HFFc6 (cell line): ENCODE results near the gene DHX40. TPM values are rescaled to one million over a fixed set of nuclear protein-coding genes. Genes with fewer than 3 reads are reported as not detected.
"Not testable (repeated sequence)": the region's sequence is repeated elsewhere in the genome, so short reads cannot be mapped to it uniquely, and the experiment has no call there.

Experiments
- DNase-seq: peaks from one replicate; pipeline ENCODE4 v3.0.0-alpha.2; 2018
- H3K27ac Mint-ChIP-seq: 2 replicates; pipeline ENCODE4 v1.8.0; 2020; ENCODE audit warnings: mild to moderate bottlenecking, mixed read lengths
- H3K27me3 Mint-ChIP-seq: 2 replicates; pipeline ENCODE4 v1.8.0; 2021; ENCODE audit warnings: mild to moderate bottlenecking, moderate library complexity, mixed read lengths; ENCODE audit not compliant: insufficient read depth
- H3K36me3 Mint-ChIP-seq: 2 replicates; pipeline ENCODE4 v1.8.0; 2021; ENCODE audit warnings: low read depth, mixed read lengths
- H3K4me1 Mint-ChIP-seq: 2 replicates; pipeline ENCODE4 v1.8.0; 2020; ENCODE audit warnings: low read depth, mixed read lengths
- H3K4me3 Mint-ChIP-seq: 2 replicates; pipeline ENCODE4 v1.8.0; 2020; ENCODE audit warnings: mild to moderate bottlenecking, moderate library complexity, mixed read lengths
- H3K9me3 Mint-ChIP-seq: 2 replicates; pipeline ENCODE4 v1.8.0; 2020; ENCODE audit warnings: mild to moderate bottlenecking, mixed read lengths
- CTCF ChIP-seq: fragments of 200-600 bp; sonication (generic); IDR thresholded peaks from 2 replicates; pipeline ENCODE4 v1.5.0; 2021; ENCODE audit warnings: antibody characterized with exemption, mild to moderate bottlenecking
- total RNA-seq, 6 experiments: library from RNA; stranded (reverse); fragmentation: NEBNext Ultra II Directional; extraction: Animal tissue kit (Norgen Biotek cat#: 25700); gene quantifications; 2 replicates in 1 of 6; 3 replicates in 5 of 6; pipeline ENCODE4 v1.2.3, GENCODE V29; 2021

Gene DHX40
- total RNA-seq, 6 experiments from 2014 or later, result 24.8 to 31.4 (median 28.5) TPM

- Mint-ChIP-seq H3K4me3 (no peak overlapping the region), H3K9me3 (no peaks in the 10 kb centered on the region), H3K4me1 (0 out of 2 replicates have a peak, but pooled peaks cover 8% of the 10 kb centered on the region)
These were observed 7.0 kb downstream of the DHX40 start for GRCh38 chr17:59572301-59572924.

GRCh38 chr17:59584168-59584567 is 18.8 kb downstream of the DHX40 start:
- H3K4me3 Mint-ChIP-seq, result not testable (repeated sequence)

More at GRCh38 chr17:59572301-59572924, 7.0 kb downstream of the DHX40 start:
- no peaks in the 10 kb centered on the region for H3K27me3 Mint-ChIP-seq
- no peak for TF ChIP-seq CTCF
- DNase-seq, result no peak
- peaks cover 13% of the 10 kb centered on the region for H3K36me3 Mint-ChIP-seq
- H3K27ac Mint-ChIP-seq, result no peak overlapping the region; the same call in 1 of the 2 replicates

GRCh38 chr17:59600169-59600568 is 34.8 kb downstream of the DHX40 start:
- no peak for TF ChIP-seq CTCF
- Mint-ChIP-seq H3K4me3 (no peak overlapping the region), H3K27me3 (no peaks in the 10 kb centered on the region), H3K9me3 (no peaks in the 10 kb centered on the region), H3K4me1 (no peaks in the 10 kb centered on the region), H3K27ac (no peak overlapping the region), H3K36me3 (peaks cover 21% of the 10 kb centered on the region)
- no peak for DNase-seq

More at GRCh38 chr17:59584168-59584567, 18.8 kb downstream of the DHX40 start:
- H3K9me3 Mint-ChIP-seq, H3K4me1 Mint-ChIP-seq, H3K36me3 Mint-ChIP-seq, DNase-seq, H3K27ac Mint-ChIP-seq, H3K27me3 Mint-ChIP-seq: not testable (repeated sequence)

- Mint-ChIP-seq H3K27me3 (no peaks in the 10 kb centered on the region), H3K27ac (no peak overlapping the region), H3K36me3 (peaks cover 26% of the 10 kb centered on the region), H3K4me3 (no peak overlapping the region), H3K9me3 (no peaks in the 10 kb centered on the region), H3K4me1 (no peaks in the 10 kb centered on the region)
- TF ChIP-seq CTCF, result no peak
- DNase-seq, result no peak
These were observed 35.7 kb downstream of the DHX40 start for GRCh38 chr17:59601130-59601529.

GRCh38 chr17:59607061-59607460 is 41.7 kb downstream of the DHX40 start:
- H3K27ac Mint-ChIP-seq, result no peak overlapping the region
- no peak overlapping the region for H3K4me3 Mint-ChIP-seq
- no peak for DNase-seq
- no peaks in the 10 kb centered on the region for H3K4me1 Mint-ChIP-seq
- TF ChIP-seq CTCF, result no peak
- peaks cover 2% of the 10 kb centered on the region for H3K27me3 Mint-ChIP-seq
- peaks cover 18% of the 10 kb centered on the region for H3K36me3 Mint-ChIP-seq
- no peaks in the 10 kb centered on the region for H3K9me3 Mint-ChIP-seq

GRCh38 chr17:59607817-59608403 is 42.5 kb downstream of the DHX40 start:
- Mint-ChIP-seq H3K27me3 (peaks cover 2% of the 10 kb centered on the region), H3K27ac (no peak overlapping the region), H3K9me3 (no peaks in the 10 kb centered on the region), H3K4me1 (no peaks in the 10 kb centered on the region), H3K36me3 (peaks cover 17% of the 10 kb centered on the region), H3K4me3 (no peak overlapping the region)
- peak; percentile 72 for TF ChIP-seq CTCF
- no peak for DNase-seq
